Thyroid gland (tissue), 4 donors: ENCODE measurements around the gene TARBP2. TPM values are rescaled to one million over a fixed set of nuclear protein-coding genes. Genes with fewer than 3 reads are reported as not detected.

Experiments
- DNase-seq, 2 donors: peaks; one replicate each; pipeline ENCODE4 v3.0.0-alpha.2; 2019
- H3K27ac ChIP-seq, 3 donors: fragments of 200-600 bp; sonication (generic); 1 replicate in 2 of 3; 2 replicates in 1 of 3; pipeline ENCODE4 v1.5.1; 2016 to 2019; ENCODE audit warnings: mild to moderate bottlenecking in 1 of 3, moderate library complexity in 1 of 3
- H3K27me3 ChIP-seq: fragments of 200-600 bp; sonication (generic); one replicate; pipeline ENCODE4 v1.5.1; 2019
- H3K36me3 ChIP-seq, 2 donors: fragments of 200-600 bp; sonication (generic); one replicate each; pipeline ENCODE4 v1.5.1; 2016 to 2019
- H3K4me1 ChIP-seq, 2 donors: fragments of 200-600 bp; sonication (generic); one replicate each; pipeline ENCODE4 v1.5.1; 2017 to 2019
- H3K4me3 ChIP-seq, 3 donors: fragments of 200-600 bp; sonication (generic); replicated peaks in 1 of 3; 1 replicate in 2 of 3; 2 replicates in 1 of 3; pipeline ENCODE4 v1.5.1; 2016; ENCODE audit warnings: mild to moderate bottlenecking in 1 of 3
- H3K9me3 ChIP-seq: fragments of 200-600 bp; sonication (generic); one replicate; pipeline ENCODE4 v1.5.1; 2017
- CTCF ChIP-seq, 6 experiments: fragments of 200-600 bp in 3 of 6; fragments of 450-650 bp in 3 of 6; sonication (generic) in 3 of 6; IDR thresholded peaks; one replicate each; pipeline ENCODE4 v1.5.1; 2016 to 2019; ENCODE audit warnings: antibody characterized with exemption in 6 of 6, mild to moderate bottlenecking in 2 of 6, inconsistent platforms in 1 of 6, moderate library complexity in 1 of 6
- POLR2A ChIP-seq, 2 donors: fragments of 450-650 bp; IDR thresholded peaks; one replicate each; pipeline ENCODE4 v1.6.1; 2017; ENCODE audit warnings: antibody characterized with exemption in 2 of 2, mild to moderate bottlenecking in 2 of 2, moderate library complexity in 1 of 2
- WGBS, 2 donors: methylation state at CpG; one replicate each; pipeline ENCODE4 v1.1.5; 2017; 5-methylcytosine and 5-hydroxymethylcytosine counted together
- intact Hi-C: fragments of 100-400 bp; cut with DNase I; formaldehyde crosslinking; loops from one replicate; pipeline ENCODE4 v1.15.1; 2023
- total RNA-seq, 4 donors: library from RNA; depleted of rRNA; stranded (reverse); fragments of >200 nt; gene quantifications; one replicate each; pipeline ENCODE4 v1.2.3, GENCODE V29; 2016

Gene TARBP2
- total RNA-seq, 4 donors from 2014 or later, result 31.2 to 44.8 (median 34.7) TPM

- 2 to 6% methylated on average over 15 to 17 of the region's 17 CpGs for WGBS, 2 donors
- Histone ChIP-seq H3K4me1 (peaks cover 10 to 46% of the 10 kb centered on the region in 2 donors), H3K4me3 (peak overlapping the region; percentile 25 to 59 (median 29)), H3K9me3 (no peaks in the 10 kb centered on the region), H3K27me3 (no peaks in the 10 kb centered on the region), H3K36me3 (peaks cover 0 to 7% of the 10 kb centered on the region in 2 donors), H3K27ac (peak overlapping the region; percentile 91 to 99 (median 97))
- intact Hi-C loops, result loop anchor here (10.0 kb wide), 1 partner anchor 175 kb away; the partner anchor contains the start of gene AAAS
- TF ChIP-seq CTCF (IDR thresholded peaks at IDR 0.05) (no peak), POLR2A (IDR thresholded peaks at IDR 0.05) (peak; percentile 66 to 94)
- DNase-seq, result peak; percentile 68 to 69
Observed at GRCh38 chr12:53500142-53500775, 824 bp upstream of the TARBP2 start.

GRCh38 chr12:53501615-53502181 is 615 bp downstream of the TARBP2 start:
- Histone ChIP-seq H3K9me3 (no peaks in the 10 kb centered on the region), H3K27me3 (no peaks in the 10 kb centered on the region), H3K4me3 (peak overlapping the region in 2 of 3 donors; percentile 29 to 59), H3K4me1 (peaks cover 10 to 36% of the 10 kb centered on the region in 2 donors), H3K36me3 (peaks cover 4 to 19% of the 10 kb centered on the region in 2 donors), H3K27ac (peak overlapping the region; percentile 91 to 99 (median 97))
- 63 to 71% methylated on average over 8 to 10 of the region's 10 CpGs for WGBS, 2 donors
- intact Hi-C loops, result loop anchor here (10.0 kb wide), 1 partner anchor 177 kb away; the partner anchor contains the start of gene AAAS
- DNase-seq, result no peak
- no peak for TF ChIP-seq POLR2A (IDR thresholded peaks at IDR 0.05)
- no peak for TF ChIP-seq CTCF (IDR thresholded peaks at IDR 0.05)

GRCh38 chr12:53502331-53502730 is 1.2 kb downstream of the TARBP2 start:
- WGBS, 2 donors, result 65 to 83% methylated on average over 9 of the region's 9 CpGs
- peak overlapping the region; percentile 91 to 99 (median 97) for H3K27ac ChIP-seq
- TF ChIP-seq POLR2A (IDR thresholded peaks at IDR 0.05) (no peak), CTCF (IDR thresholded peaks at IDR 0.05) (no peak)
- no peak for DNase-seq
- peaks cover 10 to 36% of the 10 kb centered on the region in 2 donors for H3K4me1 ChIP-seq
- intact Hi-C loops, result loop anchor here (10.0 kb wide), 1 partner anchor 178 kb away; the partner anchor contains the start of gene AAAS
- no peak overlapping the region for H3K4me3 ChIP-seq
- H3K27me3 ChIP-seq, result no peaks in the 10 kb centered on the region
- H3K36me3 ChIP-seq, result peaks cover 10 to 22% of the 10 kb centered on the region in 2 donors
- H3K9me3 ChIP-seq, result no peaks in the 10 kb centered on the region

- peak overlapping the region in 2 of 3 donors; percentile 47 to 91 for H3K27ac ChIP-seq
- no peak overlapping the region for H3K4me3 ChIP-seq
- no peak for TF ChIP-seq POLR2A (IDR thresholded peaks at IDR 0.05)
- no peaks in the 10 kb centered on the region for H3K9me3 ChIP-seq
- no peaks in the 10 kb centered on the region for H3K27me3 ChIP-seq
- H3K36me3 ChIP-seq, result peaks cover 12 to 22% of the 10 kb centered on the region in 2 donors
- intact Hi-C loops, result loop anchor here (10.0 kb wide), 1 partner anchor 178 kb away; the partner anchor contains the start of gene AAAS
- 83 to 90% methylated on average over 7 to 10 of the region's 10 CpGs for WGBS, 2 donors
- H3K4me1 ChIP-seq, result peaks cover 10 to 36% of the 10 kb centered on the region in 2 donors
- no peak for DNase-seq
Observed at GRCh38 chr12:53502983-53503728, 2.1 kb downstream of the TARBP2 start.
